ENCODE data around the gene CYP27A1.
A peak's percentile ranks its signal among the peaks of the same experiment; 100 is the strongest.
"Not testable (repeated sequence)": the region's sequence is repeated elsewhere in the genome, so short reads cannot be mapped to it uniquely, and the experiment has no call there.

The CYP27A1 gene

DNA sequence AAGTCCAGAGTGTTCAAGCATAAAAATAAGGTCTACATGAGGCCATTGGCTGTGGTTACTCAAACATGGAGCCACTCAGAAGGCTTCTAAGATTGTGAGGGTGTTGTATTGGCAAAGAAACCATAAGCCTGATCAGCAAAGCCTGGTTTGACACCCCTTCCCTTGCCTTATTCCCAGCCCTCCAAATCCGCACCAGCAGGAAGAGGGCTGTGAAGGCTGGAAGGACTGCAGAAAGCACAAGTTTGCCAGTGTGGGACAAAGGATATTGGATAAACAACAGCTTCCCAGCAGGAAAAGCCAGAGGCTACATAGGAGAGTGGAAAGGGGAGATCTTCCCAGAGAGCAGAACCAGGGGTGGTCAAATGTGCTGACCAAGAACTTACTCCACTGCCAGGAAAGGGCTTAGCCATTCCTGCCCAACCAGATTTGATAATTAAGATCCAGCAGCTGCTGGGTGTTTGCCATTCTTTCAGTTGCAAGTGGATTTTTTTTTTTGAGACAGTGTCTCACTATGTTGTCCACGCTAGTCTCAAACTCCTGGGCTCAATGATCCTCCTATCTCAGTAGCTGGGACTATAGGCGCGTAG is 51.2 kb downstream of the CYP27A1 start:
- DNase-seq, result no peak

DNA sequence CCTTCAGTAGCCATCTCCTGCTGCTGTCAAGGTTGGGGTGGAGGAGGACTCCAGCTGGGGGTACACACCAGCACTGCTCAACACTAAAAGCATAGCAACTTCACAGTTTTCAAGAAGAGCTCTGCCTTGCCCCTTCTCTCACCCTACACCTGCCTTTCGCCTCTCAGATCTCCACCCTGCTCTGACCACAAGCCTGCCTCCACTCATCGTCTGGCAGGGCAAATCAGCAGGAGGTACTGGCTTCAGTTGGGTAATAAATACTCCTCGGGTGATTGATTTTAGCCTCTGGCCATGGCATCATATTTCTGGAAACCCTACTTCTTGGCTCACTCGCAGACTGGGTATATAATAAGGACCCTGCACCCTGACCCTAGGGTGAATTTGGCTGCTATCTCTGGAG is 52.7 kb downstream of the CYP27A1 start:
- DNase-seq, result no peak

DNA sequence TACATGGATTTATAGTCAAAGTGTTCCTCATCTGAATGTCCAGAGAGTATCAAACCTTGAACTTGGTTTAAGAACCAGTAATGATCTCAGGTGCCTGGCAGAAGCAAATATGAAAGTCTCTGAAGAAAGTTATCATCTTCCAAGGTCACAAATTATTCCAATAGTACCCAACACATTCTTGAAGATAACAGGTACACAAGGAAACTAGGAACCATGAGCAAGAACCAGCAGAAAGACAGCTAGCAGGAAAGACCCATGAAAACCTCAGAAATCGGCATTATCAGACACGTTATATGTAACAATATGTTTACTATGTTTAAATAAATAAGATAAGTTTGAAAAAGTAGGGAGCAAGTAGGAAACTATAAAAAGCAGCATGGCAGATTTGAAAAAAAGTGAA is 55.5 kb downstream of the CYP27A1 start:
- no peak for DNase-seq

DNA sequence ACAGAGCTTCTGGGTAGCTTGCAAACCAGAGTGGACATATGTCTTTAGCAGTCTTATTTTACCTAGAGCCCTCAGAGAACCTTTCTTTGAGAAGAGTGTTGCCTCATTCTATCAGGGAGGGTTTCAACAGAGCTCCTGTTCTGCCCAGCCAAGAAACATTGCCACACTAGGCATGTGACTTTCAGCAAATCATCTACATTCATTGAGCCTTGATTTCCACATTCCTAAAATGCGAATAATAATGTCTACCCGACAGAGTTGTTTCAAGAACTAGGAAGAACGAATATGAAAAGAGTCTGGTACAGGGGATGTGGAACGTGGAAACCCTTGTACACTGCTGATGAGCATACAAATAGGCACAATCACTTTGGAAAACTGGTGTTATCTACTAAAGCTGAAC is 57.5 kb downstream of the CYP27A1 start:
- no peak for DNase-seq

DNA sequence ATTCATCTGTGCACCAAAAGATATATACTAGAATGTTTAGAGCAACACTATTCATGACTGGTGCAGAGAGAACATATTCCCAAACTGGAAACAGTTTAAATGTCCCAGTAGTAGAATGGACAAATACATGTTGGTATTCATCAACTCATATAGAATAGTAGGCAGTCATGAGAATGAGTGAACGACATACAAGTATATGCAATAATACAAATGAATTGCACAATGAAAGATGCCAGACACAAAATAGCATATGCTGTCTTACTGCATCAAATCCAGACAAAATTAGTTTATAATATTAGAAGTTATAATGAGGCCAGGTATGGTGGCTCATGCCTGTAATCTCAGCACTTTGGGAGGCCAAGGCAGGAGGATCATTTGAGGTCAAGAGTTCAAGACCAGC is 57.9 kb downstream of the CYP27A1 start:
- no peak for DNase-seq

DNA sequence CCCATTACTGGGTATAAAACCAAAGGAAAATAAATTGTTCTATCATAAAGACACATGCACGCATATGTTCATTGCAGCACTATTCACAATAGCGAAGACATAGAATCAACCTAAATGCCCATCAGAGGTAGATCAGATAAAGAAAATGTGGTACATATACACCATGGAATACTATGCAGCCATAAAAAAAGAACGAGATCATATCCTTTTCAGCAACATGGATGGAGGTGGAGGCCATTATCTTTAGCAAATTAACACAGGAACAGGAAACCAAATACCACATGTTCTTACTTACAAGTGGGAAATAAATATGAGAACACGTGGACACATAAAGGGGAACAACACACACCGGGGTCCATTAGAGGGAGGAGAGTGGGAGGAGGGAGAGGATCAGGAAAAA is 62.4 kb downstream of the CYP27A1 start:
- not testable (repeated sequence) for DNase-seq

DNA sequence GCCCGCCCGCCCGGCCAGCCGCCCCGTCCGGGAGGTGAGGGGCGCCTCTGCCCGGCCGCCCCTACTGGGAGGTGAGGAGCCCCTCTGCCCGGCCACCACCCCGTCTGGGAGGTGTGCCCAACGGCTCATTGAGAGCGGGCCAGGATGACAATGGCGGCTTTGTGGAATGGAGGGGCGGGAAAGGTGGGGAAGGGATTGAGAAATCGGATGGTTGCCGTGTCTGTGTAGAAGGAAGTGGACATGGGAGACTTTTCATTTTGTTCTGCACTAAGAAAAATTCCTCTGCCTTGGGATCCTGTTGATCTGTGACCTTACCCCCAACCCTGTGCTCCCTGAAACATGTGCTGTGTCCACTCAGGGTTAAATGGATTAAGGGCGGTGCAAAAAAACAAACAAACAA is 65.0 kb downstream of the CYP27A1 start:
- not testable (repeated sequence) for DNase-seq

DNA sequence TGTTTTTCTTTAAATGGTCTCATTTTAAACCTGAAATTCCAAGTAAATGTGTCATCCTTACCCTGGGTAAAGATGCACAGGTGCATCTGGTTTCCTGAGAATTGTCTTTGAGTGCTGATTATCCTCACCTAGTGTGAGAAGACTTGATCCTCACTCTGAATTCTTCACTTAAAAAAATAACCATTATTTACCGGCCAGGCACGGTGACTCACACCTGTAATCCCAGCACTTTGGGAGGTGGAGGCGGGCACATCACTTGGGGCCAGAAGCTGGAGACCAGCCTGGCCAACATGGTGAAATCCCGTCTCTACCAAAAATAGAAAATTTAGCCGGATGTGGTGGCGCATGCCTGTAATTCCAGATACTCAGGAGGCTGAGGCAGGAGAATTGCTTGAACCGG is 67.8 kb downstream of the CYP27A1 start:
- no peak for DNase-seq

DNA sequence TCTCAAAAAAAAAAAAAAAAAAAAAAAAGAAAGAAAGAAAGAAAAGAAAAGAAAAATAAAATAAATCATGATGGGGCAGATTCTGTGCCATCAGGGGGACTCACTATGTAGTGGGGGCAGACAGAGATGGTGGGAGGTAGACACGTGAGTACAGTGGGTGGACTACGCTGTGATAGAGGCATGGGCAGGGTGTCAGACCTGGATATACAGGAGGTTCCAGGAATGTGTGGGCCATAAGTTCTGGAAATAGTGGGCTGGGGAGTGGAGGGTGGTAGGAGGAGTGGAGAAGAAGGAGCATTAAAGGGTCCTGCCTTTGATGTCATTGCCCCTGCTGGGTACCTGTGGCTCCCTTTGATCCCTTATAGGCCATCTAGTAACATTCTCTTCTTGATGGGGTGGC is 68.8 kb downstream of the CYP27A1 start:
- no peak for DNase-seq

DNA sequence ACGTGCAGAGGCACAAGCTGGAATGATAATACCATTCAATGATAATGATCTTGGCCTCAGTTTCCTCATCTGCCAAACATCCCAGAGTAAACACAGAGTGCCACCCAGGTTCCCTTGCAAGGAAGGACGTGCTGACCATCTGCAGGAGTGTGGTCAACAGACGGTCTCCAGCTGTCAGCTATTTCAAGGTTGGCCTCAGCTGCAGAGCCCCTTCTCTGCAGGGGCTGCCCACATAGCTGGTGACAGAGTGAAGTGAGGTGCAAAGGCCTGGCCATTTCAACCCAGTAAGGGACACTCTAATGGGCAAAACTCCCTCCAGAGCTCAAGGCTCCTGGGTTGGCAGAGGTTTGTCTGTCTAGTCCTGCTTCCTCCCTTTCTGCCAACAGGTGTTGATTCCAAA is 69.3 kb downstream of the CYP27A1 start:
- DNase-seq, result no peak

DNA sequence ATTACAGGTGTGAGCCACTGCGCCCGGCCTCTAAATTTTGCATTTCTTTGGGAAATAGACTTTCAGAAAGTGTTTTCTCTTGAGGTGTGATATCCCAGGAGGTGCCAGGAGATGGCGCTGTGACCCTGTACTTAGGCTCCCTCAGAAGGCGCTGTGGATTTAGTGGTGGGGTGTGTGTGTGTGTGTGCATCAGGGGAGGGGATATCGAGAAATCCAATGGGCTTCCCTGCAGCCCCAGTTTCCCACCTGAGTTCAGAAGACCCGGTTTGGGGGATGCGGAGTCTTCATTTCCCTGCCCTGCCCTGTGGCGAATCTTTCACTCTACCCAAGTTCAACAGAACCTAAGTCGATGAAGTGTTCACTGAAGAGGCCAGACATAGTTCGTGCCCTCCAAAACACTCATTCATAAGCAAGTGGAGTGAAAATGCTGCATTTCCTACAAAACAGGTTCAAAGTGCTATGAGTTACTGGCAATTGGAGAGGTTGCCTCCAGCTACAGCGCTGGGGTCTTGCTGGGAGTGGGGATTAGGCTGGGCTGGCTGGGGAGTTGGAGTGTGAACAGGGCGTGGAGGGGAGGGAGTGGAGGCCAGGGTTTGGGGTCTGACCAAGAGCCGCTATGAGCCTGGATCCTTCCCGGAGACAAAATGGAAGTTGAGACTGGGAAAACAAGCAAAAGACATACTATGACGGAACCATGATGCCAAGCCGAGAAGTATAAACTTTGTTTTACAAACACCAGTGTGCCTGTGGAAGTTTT is 71.1 kb downstream of the CYP27A1 start:
- DNase-seq, result peak; percentile 70

DNA sequence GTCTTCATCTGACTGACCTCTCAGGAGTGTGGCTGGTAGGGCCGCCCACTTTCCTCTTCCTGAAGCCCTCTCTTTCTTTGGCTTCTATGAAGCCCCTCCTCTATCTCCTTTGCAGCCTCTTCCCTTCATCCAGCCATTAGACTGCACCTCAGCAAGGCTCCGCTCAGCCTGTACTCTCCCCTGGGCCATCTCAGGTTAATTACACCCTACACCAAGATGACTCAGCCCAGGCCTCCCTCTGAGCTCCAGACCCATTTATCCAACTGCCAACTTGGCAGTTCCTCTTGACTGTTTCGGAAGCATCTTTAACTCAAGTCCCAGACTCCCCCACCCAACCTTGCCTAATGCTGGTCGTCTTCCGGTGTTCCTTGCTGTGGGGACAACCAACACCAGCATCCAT is 71.8 kb downstream of the CYP27A1 start:
- no peak for DNase-seq

DNA sequence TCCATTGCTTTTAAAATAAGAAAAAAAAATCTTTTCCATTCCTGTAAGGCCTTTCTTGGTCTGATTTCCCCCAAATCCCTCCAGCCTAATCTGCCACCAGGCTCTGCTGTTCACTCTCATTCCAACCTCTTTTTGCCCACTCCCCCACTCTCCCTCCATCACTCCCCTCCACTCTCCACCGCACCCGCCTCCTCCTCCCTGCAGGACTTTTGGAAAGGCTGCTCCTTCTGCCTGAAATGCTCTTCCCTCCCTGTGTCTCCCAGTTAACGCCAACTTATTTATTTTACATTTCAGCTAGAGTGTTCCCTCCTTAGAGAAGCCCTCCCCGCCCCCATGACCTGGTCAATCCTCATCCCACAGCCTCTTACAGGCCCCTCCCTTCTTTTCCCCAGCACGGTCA is 72.9 kb downstream of the CYP27A1 start:
- DNase-seq, result no peak

DNA sequence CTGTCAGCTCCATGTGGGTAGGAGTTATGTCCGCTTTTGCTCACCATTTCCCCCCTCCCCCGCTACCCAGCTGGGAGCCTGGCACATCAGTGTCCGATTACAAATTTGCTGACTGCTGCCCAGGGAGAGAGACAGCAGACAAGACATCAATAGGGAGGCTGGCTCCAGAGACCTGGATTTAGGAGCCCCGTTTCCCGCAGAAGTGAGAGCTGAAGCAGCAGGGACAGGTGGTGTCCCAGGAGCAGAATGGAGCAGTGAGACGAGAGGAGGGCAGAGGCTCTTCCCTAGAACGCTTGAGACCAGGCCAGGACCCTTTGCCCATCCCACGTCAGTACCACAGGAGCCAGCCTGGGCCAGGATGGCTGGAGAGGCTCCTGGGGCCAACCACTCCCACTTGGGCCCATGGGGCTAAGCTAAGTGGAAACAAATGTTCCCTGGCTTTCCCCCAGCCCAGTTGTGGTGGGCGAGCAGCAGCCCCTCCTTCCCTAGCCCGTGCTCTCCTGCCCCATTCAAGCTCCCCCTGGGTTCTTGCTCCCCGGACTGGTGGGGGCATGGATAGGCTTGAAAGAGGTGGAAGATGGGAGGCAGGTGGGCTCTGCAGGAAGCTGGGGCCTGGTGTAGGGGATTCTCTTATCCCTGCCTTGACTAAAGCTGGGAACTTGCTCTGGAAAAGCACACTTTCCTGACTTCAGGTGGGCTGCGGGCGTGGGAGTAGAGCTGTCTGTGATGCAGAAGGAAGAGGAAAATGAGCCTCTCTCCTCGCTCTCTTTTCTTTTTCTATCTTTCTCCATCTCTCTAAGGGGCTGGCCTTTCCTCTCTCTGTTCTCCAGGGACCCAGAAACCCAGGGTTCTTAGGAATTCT is 73.6 kb downstream of the CYP27A1 start:
- no peak for DNase-seq

DNA sequence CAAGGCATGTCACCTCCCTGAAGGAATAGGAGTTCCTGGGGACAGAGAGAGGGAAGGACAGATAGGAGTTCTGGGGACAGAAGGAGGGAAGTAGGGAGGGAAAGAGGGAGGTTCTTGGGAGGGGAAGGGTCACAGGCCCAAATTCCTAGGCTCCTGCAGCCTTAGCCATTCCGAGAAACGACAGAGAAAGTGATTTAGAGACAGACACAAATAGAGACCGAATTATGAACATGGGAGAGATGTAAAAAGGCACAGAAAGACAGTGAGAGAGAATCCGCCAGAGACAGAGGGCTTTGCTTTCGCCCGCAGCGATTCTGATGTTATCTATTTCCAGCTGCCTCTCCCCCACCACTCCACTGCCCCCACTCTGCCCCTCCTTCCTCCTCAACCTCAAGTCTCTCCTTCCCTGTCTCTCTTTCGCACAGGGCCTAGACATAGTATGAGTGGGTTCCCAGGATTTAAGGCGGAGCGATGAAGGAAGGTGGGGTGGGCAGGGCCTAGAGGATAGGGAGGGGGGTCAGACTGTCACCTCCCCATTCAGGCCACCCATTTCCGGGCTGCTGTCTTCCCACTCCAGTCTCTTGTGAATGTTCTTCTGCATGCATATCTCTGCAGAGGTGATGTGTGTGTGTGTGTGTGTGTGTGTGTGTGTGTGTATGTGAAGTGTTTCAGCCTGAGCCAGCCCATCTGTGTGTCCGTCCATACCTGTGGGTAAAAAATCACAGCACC is 74.4 kb downstream of the CYP27A1 start:
- DNase-seq, result no peak

DNA sequence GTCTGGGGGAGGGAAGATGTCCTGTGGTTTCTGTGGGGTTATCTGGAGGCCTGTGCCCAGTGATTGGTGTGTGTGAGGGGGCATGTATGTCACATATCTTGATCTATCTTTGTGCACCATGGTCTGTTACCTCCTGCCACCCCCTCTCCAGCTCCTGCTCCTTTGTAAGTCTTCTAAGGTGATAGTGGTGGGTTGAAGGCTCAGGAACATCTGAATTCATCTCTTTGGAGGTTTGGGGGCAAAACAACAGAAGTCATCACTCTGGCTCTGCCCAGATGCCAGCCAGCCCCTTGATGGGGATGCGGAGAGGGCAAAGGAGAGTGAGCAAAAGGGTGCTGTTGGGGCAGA is 74.9 kb downstream of the CYP27A1 start:
- DNase-seq, result no peak

DNA sequence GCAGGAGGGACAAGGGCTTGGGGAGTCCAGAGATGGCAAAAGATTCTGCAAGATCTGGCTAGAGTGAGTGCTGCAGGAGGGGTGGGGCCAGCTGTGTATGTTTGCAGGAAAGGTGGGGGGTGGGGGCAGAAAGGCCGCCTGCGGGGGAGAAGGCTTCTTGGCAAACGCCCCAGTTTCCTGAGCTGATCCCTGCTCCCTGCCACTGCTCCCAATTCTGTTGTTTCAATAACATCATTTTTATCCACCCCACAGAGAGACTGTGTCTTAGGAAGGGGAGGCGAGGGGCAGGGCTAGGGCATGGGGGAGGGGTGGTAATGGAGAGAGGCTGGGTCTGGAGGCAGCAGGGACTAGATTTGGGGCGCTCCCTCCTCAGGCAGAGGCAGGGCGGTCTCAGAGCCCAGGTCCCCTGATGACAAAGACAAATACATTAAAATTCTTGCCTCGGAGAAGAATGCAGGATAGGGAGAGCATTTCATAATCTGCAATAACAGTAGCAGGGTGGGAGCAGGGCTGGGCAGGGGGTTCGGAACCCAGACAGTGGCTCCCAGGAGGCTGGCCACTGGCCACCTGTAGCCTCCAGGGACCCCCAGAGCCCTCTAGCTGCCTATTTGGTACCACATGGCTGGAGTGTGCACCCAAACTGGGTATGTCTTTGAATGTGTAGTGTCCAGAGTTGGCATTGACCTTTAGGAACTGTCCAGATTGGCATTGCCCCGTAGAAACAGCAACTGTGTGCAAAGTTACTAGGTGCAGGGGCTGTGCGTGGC is 75.6 kb downstream of the CYP27A1 start:
- no peak for DNase-seq

DNA sequence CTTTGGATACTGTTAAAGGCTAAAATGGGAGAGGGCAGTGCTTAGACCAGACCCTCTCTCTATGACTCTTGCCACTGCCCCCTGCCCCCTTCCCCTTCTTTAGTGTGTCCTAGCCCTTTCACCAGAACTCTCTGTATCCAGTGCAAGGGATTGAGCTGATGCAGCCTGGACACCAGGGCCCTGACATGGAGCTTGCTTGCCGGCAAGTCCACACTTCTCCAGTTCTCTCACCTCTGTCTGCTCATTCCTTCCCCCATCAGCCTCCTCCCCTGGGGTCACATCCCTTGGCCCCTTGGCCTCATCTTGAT is 76.1 kb downstream of the CYP27A1 start:
- DNase-seq, result no peak

DNA sequence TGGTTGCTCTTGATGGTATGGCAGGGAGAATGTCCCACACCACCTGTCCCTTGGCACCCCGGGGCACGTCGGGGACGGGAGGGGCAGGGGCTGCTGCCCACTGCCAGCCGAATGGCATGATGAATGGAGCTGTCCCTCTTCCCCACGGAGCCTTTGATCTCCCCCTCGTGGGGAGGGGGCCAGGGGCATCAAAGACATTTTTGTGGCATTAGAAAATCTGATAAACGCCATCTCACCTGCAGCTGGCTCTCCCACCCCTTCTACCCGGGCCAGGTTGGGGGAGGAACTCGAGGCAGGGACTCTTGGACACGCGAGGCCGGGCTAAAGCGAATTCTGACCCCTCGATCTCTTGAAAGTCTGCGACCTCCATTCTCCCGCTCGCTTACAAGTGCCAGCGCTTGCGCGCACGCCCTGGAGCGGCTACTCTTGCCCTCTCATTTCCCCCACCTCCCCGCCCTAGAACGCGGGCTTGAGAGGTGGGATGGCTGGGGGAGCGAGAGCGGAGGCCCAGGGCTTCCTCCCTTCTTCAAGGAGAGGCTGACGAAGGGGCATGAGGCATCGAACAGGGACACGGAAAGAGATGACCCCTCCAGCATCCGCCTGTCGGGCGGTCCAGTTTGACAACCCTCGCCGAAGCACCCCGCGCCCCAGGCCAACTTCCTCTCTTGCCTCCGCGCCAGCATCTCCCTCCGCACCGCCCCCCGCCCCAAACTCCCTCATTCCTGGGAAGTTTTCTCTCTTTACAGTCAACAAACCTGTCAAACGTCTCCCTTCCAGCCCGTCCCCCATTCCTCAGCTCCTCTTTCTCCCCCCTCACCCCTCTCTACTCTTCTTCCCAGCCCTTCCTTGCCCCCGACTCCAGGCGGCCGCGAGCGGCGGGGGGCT is 77.0 kb downstream of the CYP27A1 start:
- no peak for DNase-seq

DNA sequence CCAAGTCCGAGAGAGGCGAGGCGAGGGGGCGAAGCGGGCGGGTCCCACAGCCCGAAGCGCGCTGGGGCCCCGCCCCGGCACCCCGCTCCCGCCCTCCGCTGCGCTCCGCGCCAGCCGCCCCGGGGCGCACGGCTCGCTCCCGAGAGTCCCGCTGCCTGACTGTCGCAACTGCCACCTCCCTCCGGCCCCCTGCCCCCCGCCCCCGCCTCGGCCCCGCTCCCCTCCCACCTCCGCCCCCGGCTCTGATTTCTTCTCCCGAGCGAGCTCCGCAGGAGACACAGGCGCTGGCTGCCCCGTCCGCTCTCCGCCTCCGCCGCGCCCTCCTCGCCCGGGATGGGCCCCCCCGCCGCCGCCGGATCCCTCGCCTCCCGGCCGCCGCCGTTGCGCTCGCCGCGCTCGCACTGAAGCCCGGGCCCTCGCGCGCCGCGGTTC is 77.6 kb downstream of the CYP27A1 start, which contains the start of gene WNT6:
TSS of gene WNT6 (plus strand) at position 250 of the 432 bp plus-strand sequence. CDS start 233 bp downstream, outside the sequence.
- DNase-seq, result no peak

Data from stimulated activated CD4-positive, alpha-beta T cell treated with anti-CD3 and anti-CD28 coated beads, Interleukin-4, amount 100 ng/mL, for 1 hour (primary cell).